ENCODE results near the gene LNX2. TPM values are rescaled to one million over a fixed set of nuclear protein-coding genes. Genes with fewer than 3 reads are reported as not detected.

The LNX2 gene
- total RNA-seq, 2 experiments from 2014 or later, result 6.8 to 9.7 TPM

DNA sequence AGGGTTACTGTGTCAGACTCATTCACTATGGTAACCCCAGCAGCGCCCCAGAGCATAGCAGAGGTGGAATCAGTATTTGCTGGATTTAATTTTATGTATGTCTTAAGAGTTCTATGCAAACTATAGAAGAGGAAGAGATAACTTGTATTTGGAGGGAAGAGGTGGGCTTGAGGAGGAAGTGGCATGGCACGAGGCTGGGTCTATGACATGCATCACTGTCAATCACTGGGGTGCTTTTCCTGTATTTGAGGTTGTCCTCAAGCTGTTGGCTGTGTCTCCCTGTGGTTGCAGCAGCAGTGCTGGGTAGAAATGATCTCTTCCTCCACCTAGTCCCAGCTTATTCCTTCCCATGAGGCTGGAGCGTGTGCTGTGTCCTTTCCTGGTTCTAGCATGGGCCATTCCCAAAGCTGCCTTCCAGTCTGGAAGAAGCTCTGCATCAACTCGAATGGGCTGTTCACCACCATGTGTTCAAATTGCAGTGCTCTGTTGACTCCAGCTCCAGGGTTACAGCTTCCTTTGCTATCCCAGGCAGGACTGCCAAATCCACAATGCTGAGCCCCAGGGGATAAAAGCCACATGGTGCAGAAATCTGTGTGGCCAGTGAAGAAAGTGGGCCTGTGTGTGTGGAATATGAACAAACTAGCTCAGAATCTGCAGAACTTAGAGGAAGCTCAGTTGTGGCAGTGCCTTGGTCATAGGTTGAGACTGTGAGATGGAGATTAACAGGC, 96.8 kb downstream of the LNX2 start:
- no peak overlapping the region for H3K4me3 ChIP-seq (ENCODE audit: low read depth, low read length, poor library complexity, severe bottlenecking)
- CTCF ChIA-PET (ENCODE audit: unreplicated experiment), result interaction anchor here (0.8 kb wide), 1 partner anchor 11 kb away, joined by 4 read pairs; no protein-coding TSS in a partner anchor
- intact Hi-C loops (cut with micrococcal nuclease; ENCODE audit: unreplicated experiment), result loop anchor here (10.0 kb wide), 1 partner anchor 149 kb away; no protein-coding TSS in a partner anchor
- H4K20me1 ChIP-seq (ENCODE audit: insufficient read depth, low read length), result no peaks in the 10 kb centered on the region
- no peaks in the 10 kb centered on the region for H3K79me2 ChIP-seq (ENCODE audit: insufficient read depth, low read depth, low read length)
- DNase-seq (ENCODE audit: low spot score), result no peak
- POLR2A ChIA-PET, result interaction anchor here (0.6 kb wide), 1 partner anchor 79 kb away, joined by 3 read pairs; no protein-coding TSS in a partner anchor
- no peak overlapping the region for H3K27ac ChIP-seq (ENCODE audit: low read depth, low read length, poor library complexity, severe bottlenecking)
- no peak for TF ChIP-seq EZH2phosphoT487 (IDR thresholded peaks at IDR 0.05; ENCODE audit: borderline replicate concordance, low read depth, low read length)
- TF ChIP-seq, protein P1, sequence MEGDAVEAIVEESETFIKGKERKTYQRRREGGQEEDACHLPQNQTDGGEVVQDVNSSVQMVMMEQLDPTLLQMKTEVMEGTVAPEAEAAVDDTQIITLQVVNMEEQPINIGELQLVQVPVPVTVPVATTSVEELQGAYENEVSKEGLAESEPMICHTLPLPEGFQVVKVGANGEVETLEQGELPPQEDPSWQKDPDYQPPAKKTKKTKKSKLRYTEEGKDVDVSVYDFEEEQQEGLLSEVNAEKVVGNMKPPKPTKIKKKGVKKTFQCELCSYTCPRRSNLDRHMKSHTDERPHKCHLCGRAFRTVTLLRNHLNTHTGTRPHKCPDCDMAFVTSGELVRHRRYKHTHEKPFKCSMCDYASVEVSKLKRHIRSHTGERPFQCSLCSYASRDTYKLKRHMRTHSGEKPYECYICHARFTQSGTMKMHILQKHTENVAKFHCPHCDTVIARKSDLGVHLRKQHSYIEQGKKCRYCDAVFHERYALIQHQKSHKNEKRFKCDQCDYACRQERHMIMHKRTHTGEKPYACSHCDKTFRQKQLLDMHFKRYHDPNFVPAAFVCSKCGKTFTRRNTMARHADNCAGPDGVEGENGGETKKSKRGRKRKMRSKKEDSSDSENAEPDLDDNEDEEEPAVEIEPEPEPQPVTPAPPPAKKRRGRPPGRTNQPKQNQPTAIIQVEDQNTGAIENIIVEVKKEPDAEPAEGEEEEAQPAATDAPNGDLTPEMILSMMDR (conservative IDR thresholded peaks at IDR 0.05; ENCODE audit: low read length), result no peak
- no peak overlapping the region for H2AFZ ChIP-seq (ENCODE audit: low read length)
- no TSS peak for BruUV-seq (replicated peaks)
- no peak overlapping the region for H3K4me2 ChIP-seq (ENCODE audit: low read length)
- H3K36me3 ChIP-seq (ENCODE audit: insufficient read depth, low read length), result no peaks in the 10 kb centered on the region
- no peaks in the 10 kb centered on the region for H3K9me3 ChIP-seq (ENCODE audit: low read length)
- H3K9me2 ChIP-seq (ENCODE audit: insufficient read depth, low read length), result no peaks in the 10 kb centered on the region
- H3K4me1 ChIP-seq (ENCODE audit: insufficient read depth, low read length, poor library complexity, severe bottlenecking), result no peaks in the 10 kb centered on the region

DNA sequence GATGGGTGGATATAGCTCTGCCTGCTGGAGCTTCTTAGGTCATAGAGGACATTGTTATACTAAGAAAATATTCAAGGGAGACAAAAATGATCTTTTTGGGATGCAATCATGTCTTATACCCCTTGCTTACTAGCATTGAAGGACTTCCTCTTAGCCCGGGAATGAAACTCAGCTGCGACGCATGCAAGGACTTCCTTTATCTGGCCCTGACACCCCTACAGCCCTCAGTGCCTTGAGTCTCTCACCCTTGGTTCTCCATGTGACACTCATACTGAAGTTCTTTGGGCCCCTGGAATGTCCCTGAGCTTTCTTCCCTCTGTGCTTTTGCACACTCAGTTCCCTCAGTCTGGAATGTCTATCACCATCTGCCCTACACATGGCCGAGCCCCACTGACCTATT, 97.5 kb downstream of the LNX2 start:
- peak; percentile 23 for DNase-seq (ENCODE audit: low spot score)
- BruUV-seq (replicated peaks), result no TSS peak
- CTCF ChIA-PET (ENCODE audit: unreplicated experiment), result no interaction called here
- TF ChIP-seq EZH2phosphoT487 (IDR thresholded peaks at IDR 0.05; ENCODE audit: borderline replicate concordance, low read depth, low read length), result no peak
- TF ChIP-seq, protein P1 (conservative IDR thresholded peaks at IDR 0.05; ENCODE audit: low read length), result no peak
- Histone ChIP-seq H3K4me3 (ENCODE audit: low read depth, low read length, poor library complexity, severe bottlenecking) (no peak overlapping the region), H4K20me1 (ENCODE audit: insufficient read depth, low read length) (no peaks in the 10 kb centered on the region), H3K36me3 (ENCODE audit: insufficient read depth, low read length) (no peaks in the 10 kb centered on the region), H3K9me2 (ENCODE audit: insufficient read depth, low read length) (no peaks in the 10 kb centered on the region), H3K4me1 (ENCODE audit: insufficient read depth, low read length, poor library complexity, severe bottlenecking) (no peaks in the 10 kb centered on the region), H3K9me3 (ENCODE audit: low read length) (no peaks in the 10 kb centered on the region), H2AFZ (ENCODE audit: low read length) (no peak overlapping the region), H3K4me2 (ENCODE audit: low read length) (no peak overlapping the region), H3K27ac (ENCODE audit: low read depth, low read length, poor library complexity, severe bottlenecking) (no peak overlapping the region), H3K79me2 (ENCODE audit: insufficient read depth, low read depth, low read length) (no peaks in the 10 kb centered on the region)
- intact Hi-C loops (cut with micrococcal nuclease; ENCODE audit: unreplicated experiment), result loop anchor here (10.0 kb wide), 1 partner anchor 148 kb away; no protein-coding TSS in a partner anchor
- POLR2A ChIA-PET, result no interaction called here

GRCh38 chr13:27516103-27516502, 104.2 kb downstream of the LNX2 start:
- intact Hi-C loops (cut with micrococcal nuclease; ENCODE audit: unreplicated experiment), result no loop called here
- Histone ChIP-seq H3K9me2 (ENCODE audit: insufficient read depth, low read length) (no peaks in the 10 kb centered on the region), H4K20me1 (ENCODE audit: insufficient read depth, low read length) (no peaks in the 10 kb centered on the region), H3K4me1 (ENCODE audit: insufficient read depth, low read length, poor library complexity, severe bottlenecking) (no peaks in the 10 kb centered on the region), H3K4me2 (ENCODE audit: low read length) (no peak overlapping the region), H3K27ac (ENCODE audit: low read depth, low read length, poor library complexity, severe bottlenecking) (no peak overlapping the region), H2AFZ (ENCODE audit: low read length) (no peak overlapping the region), H3K36me3 (ENCODE audit: insufficient read depth, low read length) (no peaks in the 10 kb centered on the region), H3K4me3 (ENCODE audit: low read depth, low read length, poor library complexity, severe bottlenecking) (no peak overlapping the region), H3K9me3 (ENCODE audit: low read length) (no peaks in the 10 kb centered on the region), H3K79me2 (ENCODE audit: insufficient read depth, low read depth, low read length) (no peaks in the 10 kb centered on the region)
- BruUV-seq (replicated peaks), result no TSS peak
- CTCF ChIA-PET (ENCODE audit: unreplicated experiment), result no interaction called here
- DNase-seq (ENCODE audit: low spot score), result no peak
- TF ChIP-seq, protein P1 (conservative IDR thresholded peaks at IDR 0.05; ENCODE audit: low read length), result no peak
- no peak for TF ChIP-seq EZH2phosphoT487 (IDR thresholded peaks at IDR 0.05; ENCODE audit: borderline replicate concordance, low read depth, low read length)
- POLR2A ChIA-PET, result interaction anchor here (0.6 to 0.7 kb wide), 2 partner anchors 45 to 491 kb away, joined by 3 read pairs; no protein-coding TSS in a partner anchor

All from OCI-LY7 (cell line).